NCI-H2107 (cell line): ENCODE data around the gene GNG13.
"Not testable (repeated sequence)": the region's sequence is repeated elsewhere in the genome, so short reads cannot be mapped to it uniquely, and the experiment has no call there.

Experiments used
- DNase-seq: peaks from one replicate; lab custom pipeline; 2025; lab: John Stamatoyannopoulos, UW

Gene GNG13

DNA sequence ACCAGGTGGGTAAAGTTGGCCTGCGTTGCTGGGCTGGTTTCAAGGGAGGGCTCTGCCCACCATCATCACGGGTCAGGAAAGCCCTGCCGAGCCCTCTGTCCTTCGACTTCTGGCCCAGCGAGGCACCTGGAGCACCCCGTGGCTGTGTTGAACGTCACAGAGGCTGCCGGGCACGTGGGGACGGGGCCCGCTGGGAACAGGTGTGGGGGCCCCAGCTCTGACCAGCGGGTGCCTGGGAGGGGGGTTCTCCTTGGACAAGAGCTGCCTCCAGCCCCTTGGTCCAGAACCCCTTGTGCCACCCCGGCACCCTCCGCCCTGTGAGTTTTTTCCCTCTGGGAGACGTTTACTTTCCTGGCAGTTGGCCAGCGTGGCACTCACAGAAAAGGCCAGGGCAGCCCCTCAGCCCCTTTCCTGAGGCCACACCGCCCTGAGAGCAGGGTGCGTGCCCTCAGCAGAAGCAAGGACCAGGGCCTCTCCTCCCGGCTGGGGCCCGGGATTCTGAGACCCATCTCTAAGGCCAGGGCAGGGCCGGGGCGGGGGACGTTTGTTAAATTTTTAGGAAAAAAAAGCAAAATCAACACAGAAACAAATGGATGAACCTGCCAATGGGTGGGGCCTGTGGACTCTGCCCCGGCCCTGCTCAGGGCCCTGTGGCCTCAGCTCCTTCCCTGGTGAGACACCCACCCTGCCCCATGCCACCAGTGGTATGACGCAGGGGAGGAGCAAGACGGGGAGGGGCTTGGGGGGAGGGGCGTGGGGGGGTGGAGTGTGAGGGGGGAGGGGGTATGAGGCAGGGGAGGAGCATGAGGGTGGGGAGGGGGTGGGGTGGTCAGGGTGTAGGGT is 31.3 kb upstream of the GNG13 start:
- no peak for DNase-seq

DNA sequence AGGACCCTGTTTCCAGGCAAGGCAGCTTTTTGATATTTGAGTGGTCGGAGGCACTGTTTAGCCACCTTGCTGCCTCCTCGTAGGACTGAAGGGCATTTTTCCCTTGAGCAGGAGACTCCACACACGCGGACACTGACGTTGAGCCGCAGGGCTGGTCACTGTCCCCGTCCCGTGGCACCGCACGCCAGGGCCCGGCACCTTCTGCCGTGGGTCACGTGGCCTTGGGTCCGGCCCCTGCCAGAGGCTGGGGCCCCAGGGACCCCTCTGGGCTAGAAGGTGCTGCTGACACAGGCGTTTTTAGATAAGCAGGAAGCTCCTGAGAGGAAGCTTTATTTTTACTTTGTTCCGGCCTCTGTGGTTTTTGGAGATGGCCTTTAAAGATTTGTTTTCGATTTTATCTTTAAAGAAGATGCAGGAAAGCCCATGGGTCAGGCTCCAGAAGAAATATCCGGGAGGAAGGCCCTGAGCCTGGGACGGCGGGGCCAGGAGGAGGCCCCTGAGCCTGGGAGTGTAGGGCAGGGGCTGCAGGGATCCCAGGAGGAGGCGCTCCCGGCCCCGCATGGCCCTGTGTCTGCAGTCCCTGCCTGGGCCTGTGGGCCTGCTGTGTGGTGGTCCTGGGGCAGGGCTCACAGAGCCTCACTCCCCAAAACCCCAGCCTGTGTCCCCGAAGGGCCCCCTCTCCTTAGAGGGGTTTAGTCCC is 30.5 kb upstream of the GNG13 start:
- DNase-seq: no peak

DNA sequence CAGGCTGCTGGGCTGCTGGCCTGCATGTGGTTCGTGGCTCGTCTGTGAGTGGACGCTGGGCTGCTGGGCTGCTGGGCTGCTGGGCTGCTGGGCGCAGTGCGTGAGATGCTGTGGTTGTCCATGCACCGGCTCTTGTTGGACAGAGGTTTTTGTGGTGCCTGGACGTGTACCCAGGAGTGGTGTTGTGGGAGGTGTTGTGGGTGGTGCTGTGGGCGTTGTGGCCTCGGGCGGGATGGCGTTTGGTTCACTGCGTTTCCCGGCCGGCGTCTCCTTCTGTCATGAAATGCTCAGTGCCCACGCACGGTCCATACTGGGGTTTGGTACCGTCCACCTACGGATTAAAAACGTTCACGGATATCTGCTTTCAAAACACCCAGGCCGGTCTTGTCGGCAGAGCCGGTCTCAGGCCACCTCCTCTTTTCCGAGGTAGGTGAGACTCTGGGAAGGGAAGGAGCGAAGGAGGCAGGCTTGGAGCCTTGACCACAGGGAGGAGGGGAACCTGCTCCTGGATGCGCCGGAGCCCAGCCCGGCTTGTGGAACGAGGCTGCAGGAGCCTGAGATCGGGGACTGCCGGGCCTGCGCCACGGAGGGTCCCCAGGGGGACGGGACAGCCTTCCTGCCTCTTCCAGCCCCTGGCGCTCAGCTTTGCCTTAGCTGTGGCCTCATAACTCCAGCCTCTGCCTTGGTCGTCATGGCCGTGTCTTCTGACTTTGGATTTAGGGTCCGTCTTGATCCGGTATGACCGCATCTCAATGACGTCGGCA is 29.8 kb upstream of the GNG13 start:
- DNase-seq: no peak

DNA sequence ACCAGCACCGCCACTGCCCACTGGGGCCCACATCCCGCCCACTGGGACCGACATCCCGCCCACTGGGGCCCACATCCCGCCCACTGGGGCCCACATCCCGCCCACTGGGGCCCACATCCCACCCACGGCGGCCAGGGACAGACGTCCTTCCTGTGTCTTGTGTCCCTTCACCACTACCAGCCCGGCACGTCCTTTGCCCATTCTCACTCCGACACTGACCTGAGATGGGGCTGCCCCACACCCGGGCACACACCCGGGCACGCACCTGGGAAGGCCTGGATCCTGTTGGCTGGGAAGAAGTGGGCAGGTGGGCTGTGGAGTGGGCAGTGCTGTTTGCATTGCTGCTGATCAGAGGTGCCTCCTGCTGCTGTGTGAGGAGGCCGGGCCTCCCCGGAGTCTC is 28.4 kb upstream of the GNG13 start:
- DNase-seq: no peak

DNA sequence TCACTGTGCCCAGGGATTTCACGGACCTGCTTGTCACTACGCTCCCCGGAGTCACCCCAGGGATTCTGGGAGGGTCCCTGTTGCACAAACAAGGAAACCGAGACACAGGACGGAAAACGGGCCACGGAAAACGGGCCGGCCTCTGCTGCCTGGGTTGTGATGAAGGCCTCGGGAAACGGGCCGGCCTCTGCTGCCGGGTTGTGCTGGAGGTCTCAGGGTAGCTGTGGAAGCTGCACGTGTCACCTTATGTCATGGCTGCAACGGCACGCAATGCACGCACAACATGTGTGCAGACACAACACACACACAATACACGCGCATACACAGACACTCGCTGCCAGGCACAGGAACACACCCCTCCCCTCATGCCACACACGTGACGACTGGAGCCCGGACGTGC is 27.0 kb upstream of the GNG13 start:
- DNase-seq: no peak

DNA sequence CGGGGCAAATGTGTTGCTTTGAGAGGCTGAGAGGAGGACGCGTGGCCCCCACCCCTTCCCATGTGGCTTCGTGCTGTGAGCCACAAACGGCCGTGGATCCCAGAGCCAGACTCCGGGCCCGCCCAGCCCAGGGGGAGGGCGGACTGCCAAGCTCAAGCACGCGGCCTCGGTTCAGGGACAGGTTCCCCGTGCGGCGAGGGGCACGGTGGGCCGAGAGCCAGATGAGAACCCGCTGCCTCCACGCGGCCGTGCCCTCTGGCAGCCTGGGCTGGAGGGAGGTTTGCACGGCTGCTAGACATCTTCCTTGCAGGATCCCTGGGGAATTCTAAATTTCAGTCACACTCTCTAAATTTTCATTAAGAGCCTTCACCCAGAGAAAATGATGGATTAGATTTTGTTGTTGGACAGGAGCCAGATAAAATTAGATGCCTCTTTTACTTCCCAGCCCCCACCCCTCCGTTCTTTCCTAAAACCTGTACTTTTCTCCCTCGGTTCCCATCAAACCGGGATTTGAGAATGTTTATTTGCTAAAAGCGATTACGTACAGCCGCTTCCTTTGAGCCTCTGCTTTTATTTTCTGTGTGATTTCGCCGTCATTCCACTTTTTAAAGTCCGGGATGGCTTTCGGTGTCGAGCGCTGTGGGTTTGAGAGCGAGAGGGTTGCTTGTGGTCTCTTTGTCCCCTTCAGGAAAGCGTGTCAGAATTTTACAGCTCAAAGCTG is 25.0 kb upstream of the GNG13 start:
- DNase-seq: no peak

DNA sequence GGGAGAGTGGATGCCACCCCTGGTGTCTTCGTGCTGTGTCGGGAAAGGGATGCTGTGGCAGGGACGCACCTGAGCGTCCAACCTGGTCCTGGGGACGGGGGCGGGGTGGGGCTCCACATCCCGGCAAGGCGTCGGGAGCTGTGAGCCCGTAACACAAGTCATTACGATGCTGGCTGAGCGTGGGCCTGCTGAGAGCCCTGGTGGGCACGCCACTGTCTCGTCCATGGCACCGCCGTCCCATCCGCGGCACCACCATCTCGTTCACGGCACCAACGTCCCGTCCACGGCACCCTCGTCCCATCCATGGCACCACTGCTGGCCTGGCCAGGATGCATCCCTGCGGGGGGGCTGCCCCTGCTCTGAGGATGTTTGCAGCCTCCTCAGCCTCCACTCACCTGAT is 24.1 kb upstream of the GNG13 start:
- no peak for DNase-seq

DNA sequence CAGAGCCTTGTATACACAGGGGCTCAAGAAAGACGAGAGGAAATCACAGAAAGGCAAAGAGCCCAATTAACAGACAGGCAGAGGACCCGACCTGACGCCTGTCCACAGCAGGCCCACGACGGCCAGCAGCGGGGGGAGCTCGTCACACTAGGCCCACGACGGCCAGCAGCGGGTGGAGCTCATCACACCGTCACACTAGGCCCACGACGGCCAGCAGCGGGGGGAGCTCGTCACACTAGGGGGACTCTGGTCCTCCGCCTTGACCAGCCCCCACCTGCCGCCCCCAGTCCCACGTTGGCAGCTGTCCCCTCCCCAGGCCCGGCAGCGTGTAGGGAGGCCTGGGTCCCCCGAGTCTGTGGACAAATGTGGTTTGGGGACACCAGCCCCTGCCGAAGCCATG is 23.7 kb upstream of the GNG13 start:
- DNase-seq: no peak

DNA sequence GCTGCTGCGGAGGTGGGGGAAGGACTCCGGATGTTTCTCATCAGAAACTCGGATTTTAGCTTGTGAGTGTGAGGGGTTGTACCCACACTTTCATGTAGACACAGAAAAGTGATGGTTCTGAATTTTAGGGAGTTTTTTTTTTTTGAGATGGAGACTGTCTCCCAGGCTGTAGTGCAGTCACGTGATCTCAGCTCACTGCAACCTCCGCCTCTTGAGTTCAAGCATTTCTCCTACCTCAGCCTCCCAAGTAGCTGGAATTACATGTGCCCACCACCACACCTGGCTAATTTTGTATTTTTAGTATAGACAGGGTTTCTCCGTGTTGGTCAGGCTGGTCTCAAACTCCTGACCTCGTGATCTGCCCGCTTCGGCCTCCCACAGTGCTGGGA is 22.4 kb upstream of the GNG13 start:
- DNase-seq: no peak

DNA sequence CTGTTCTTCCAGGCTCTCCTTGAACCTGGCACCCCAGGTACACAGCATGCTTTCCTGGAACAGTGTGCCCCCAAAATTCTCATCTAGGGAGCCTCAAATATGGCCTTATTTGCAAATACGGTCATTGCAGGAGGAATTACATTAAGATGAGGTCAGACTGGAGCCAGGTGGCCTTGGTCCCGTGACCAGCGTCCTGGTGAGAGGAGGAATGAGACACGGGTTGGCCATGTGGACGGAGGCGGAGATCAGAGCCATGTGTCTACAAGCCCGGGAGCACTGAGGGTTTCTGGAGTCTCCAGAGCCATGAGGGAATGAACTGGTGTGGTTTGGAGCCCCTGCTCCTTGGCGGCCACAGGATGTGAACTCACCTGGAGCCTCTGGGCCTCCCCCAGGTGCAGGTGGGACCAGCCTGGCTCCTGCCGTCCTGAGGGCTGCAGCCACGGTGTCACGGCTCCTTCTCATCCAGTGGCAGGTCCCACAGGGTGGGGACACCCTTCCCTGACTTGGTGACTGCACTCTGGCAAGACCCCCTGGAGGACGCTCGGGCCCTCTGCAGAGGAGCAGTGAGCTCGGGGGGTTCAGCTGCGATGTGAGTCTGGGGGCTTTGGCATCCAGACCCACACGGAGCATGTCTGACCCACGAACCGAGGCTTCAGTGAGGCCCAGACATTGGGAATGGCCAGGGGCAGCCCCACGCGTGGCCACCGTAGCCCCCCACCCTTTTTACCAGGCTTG is 21.8 kb upstream of the GNG13 start:
- no peak for DNase-seq

DNA sequence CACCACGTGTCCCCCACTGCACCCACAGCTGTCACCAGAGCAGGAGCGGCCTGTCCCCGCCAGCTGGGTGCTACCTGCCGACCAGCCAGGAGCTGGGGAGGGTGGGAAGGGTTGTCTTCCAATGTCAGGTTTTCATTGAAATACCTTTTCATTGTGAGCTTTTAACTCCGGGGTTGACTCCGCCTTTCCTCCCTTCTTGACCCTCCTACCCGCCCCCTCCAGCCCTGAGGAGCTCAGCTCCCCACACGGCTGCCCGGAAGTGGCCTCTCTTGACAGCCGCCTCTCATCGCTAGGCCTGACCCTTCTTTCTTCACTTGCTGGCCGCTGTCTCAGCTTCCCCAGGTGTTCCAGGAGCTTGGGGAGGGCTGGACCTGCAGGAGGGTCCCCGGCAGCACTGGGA is 21.2 kb upstream of the GNG13 start:
- no peak for DNase-seq

DNA sequence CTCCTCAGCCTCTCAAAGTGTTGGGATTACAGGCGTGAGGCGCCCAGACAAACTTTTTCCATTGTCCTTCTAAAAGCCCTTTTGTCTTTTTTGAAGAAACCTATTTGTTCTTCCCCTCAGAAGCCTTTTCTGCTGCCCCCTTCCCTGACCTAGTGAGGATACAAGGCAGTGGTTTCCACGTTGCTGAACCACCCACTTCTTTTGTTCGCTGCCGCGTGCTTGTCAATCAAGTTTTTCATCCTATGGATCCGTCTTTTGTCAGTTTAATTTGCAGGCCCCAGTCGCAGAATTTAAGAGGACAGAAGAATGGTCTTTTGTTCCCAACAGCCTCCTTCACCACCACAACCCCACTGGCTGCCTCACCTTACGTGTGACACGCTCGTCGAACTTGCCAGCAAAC is 20.2 kb upstream of the GNG13 start:
- no peak for DNase-seq

DNA sequence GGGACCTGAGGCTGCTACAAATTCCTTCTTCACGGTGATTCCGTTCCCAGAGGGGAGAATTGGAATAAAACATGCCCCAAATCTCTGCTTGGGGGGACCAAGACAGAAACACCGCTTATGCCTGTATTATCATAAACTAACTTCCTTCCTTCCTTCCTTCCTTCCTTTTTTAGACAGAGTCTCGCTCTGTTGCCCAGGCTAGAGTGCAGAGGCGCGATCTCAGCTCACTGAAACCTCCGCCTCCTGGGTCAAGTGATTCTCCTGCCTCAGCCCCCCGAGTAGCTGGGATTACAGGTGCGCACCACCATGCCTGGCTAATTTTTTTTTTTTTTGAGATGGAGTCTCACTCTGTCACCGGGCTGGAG is 19.5 kb upstream of the GNG13 start:
- DNase-seq: not testable (repeated sequence)

DNA sequence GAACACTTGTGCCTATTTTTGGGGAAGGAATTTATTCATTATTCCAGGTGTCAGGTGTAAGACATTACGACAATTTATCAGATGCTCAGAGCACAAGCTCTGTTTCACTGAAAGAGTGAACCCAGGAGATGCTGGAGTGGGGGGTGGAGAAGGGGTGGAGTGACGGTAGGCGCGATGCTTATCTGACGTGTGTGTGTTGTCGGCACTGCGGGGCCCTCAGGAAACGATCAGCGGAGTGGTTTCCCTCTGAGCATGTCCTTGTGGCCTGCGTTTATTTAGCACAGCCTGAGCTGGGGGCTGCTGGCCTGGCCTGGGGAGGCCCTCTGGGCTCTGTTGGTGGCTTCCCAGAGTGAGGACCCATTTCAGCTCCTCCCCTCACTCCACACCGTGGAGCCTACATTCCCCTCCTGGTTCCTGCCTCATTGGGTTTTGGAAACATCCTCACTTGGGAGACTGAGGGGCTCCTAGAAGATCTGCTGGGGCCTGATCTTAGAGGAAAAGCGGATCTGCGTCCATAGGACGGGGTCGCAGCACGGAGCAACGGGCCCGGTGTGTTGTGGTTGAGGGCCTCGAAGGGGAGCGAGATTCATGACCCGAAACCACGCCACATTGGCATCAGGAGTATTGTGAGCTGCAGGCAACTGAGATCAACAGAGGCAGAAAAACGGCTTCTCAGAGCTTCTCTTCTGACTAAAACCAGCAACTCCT is 19.0 kb upstream of the GNG13 start:
- no peak for DNase-seq

DNA sequence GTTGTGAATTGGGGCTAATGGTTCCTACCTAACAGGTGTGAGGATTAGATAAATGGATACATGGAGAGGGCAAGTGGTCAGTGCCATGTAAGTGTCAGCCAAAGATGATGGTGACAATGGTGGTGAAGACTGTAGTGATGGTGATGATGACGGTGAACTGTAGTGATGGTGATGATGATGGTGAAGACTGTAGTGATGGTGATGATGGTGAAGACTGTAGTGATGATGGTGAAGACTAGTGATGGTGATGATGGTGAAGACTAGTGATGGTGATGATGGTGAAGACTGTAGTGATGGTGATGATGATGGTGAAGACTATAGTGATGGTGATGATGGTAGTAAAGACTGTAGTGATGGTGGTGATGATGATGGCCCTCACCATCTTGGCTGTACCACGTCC is 18.1 kb upstream of the GNG13 start:
- DNase-seq: no peak

DNA sequence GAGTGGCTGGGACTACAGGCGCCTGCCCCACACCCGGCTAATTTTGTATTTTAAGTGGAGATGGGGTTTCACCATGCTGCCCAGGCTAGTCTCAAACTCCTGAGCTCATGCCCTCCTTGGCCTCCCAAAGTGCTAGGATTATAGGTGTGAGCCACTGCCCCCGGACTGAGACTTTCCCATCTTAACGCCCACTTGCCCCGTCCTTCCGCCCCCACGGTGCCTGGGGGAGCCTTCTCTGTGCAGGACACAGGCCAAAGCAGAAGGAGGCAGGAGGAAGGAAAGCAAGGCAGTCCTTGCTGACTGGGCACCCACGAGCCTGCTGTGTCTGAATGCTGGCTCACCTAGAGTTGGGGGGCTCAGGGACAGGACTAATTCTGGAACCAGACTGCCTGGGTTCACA is 17.6 kb upstream of the GNG13 start:
- DNase-seq: no peak

DNA sequence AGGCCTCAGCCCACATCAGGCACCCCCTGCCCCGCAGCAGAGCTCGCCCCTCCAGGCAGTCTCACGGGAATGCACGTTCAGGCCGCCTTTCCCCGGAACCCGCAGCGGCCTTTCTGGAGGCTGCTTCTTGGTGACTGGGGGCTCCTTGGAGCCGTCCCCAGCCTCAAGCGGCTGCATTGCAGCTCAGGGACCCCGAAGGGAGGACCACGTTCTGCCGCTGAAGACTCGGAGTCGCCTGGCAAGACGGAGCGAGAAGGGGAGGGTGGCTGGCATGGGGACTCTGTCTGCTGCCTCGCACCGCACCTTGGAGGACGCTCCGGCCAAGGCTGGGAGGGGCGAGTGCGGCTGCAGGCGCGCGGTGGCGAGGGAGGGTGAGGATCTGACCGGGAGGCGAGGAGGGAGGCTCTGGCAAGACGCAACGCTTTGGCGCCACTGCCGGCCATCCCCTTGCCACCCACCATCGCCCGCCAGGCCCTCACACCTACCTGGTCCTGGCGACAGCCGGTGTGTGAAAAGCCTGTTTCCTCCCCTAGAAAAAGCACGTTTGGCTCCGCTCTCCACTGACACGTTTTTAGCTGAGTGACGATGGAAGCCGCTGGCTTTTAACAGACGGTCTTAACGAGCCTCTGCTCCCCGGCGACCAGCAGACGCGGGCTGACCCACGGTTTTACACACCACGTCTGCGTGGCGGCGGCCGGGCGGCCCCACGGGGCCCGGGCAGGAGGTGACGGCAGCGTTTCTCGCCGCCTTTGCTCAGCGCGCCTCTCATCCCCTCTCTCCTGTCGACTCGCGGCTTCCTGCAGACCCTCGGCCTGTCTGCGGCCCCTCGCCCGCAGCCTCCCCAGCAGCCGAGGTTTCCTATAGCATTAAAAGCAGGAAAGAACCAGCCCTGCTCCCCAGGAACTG is 16.7 kb upstream of the GNG13 start:
- no peak for DNase-seq

DNA sequence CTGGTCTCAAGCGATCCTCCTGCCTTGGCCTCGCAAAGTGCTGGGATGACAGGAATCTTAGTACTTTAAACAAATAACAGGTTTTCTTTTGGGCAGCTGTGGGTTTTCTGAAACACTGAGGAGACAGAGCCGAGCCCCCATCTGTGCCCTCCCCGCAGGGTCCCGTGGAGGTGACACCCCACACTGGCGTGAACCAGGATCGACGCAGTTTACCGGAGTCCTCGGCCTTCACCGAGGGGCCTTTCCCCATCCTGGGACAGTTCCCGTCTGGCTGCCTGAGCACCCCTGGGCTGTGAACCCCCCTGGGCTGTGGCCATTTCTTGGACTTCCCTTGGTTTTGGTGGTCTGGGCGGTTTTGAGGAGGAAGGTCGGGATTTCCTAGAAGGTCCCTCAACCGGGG is 15.3 kb upstream of the GNG13 start:
- no peak for DNase-seq

DNA sequence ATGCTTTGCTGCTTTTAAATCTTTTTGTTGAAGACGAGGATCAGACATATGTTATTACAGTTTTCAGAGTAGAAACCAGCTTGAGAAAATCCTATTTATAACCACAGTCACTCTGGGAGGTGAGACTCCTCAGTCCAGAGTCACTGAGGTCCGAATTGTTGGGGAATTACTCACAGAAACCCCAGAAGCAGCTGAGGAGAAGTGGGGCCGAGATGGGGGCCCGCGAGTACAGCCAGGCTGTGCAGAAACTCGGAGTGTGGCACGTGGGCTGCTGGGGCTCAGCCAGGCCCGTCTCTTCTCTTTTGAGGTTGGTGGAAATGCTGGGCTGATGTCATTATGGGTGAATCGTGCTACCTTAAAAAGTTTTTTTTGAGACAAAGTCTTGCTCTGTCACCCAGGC is 14.4 kb upstream of the GNG13 start:
- DNase-seq: no peak

DNA sequence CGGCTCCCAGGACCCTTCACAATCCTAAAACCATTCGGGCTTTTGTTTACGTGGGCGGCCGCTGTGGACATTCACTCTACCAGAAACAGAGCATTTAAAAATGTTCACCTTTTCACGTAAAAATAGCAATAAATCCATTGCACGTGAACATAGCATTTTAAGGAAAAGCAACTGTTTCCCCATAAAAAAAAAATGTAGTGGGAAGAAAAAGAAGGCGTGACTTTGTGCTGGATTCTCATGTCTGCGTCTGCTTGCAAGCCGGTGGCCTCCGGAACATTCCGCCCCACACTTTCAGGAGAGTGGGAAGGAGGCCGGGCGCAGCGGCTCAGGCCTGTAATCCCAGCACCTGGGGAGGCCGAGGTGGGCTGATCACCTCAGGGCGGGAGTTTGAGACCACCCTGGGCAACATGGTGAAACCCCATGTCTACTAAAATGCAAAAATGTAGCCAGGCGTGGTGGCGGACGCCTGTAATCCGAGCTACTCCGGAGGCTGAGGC is 13.4 kb upstream of the GNG13 start:
- no peak for DNase-seq
